HL-60 (cell line): ENCODE data around the gene MPND.

Experiments used
- CTCF ChIP-seq: IDR thresholded peaks from one replicate; pipeline ENCODE4 v1.5.1; 2011; ENCODE audit warnings: low read length, control low read depth, inconsistent platforms; ENCODE audit not compliant: insufficient read depth
- GABPA ChIP-seq: IDR thresholded peaks from 2 replicates; pipeline ENCODE4 v1.6.1; 2012; ENCODE audit warnings: low read depth
- POLR2AphosphoS5 ChIP-seq: IDR thresholded peaks from 2 replicates; pipeline ENCODE4 v1.6.1; 2012; ENCODE audit warnings: low read depth
- SPI1 ChIP-seq: IDR thresholded peaks from 2 replicates; pipeline ENCODE4 v1.6.1; 2012; ENCODE audit warnings: low read depth, mild to moderate bottlenecking, borderline replicate concordance
- TF ChIP-seq, protein P1 (sequence below): IDR thresholded peaks from 2 replicates; pipeline ENCODE4 v1.6.1; 2012; ENCODE audit warnings: low read depth; ENCODE audit not compliant: insufficient replicate concordance

- TF ChIP-seq SPI1 (no peak), POLR2AphosphoS5 (no peak), CTCF (no peak), GABPA (no peak)
- TF ChIP-seq, protein P1, sequence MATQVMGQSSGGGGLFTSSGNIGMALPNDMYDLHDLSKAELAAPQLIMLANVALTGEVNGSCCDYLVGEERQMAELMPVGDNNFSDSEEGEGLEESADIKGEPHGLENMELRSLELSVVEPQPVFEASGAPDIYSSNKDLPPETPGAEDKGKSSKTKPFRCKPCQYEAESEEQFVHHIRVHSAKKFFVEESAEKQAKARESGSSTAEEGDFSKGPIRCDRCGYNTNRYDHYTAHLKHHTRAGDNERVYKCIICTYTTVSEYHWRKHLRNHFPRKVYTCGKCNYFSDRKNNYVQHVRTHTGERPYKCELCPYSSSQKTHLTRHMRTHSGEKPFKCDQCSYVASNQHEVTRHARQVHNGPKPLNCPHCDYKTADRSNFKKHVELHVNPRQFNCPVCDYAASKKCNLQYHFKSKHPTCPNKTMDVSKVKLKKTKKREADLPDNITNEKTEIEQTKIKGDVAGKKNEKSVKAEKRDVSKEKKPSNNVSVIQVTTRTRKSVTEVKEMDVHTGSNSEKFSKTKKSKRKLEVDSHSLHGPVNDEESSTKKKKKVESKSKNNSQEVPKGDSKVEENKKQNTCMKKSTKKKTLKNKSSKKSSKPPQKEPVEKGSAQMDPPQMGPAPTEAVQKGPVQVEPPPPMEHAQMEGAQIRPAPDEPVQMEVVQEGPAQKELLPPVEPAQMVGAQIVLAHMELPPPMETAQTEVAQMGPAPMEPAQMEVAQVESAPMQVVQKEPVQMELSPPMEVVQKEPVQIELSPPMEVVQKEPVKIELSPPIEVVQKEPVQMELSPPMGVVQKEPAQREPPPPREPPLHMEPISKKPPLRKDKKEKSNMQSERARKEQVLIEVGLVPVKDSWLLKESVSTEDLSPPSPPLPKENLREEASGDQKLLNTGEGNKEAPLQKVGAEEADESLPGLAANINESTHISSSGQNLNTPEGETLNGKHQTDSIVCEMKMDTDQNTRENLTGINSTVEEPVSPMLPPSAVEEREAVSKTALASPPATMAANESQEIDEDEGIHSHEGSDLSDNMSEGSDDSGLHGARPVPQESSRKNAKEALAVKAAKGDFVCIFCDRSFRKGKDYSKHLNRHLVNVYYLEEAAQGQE = no peak
Observed at GRCh38 chr19:4329858-4330257, 13.5 kb upstream of the MPND start.
